Measurements from ENCODE around the gene SMOC2. TPM values are rescaled to one million over a fixed set of nuclear protein-coding genes. Genes with fewer than 3 reads are reported as not detected.

Gene SMOC2
- total RNA-seq, 1 experiment from 2014 or later, result 2.1 TPM

DNA sequence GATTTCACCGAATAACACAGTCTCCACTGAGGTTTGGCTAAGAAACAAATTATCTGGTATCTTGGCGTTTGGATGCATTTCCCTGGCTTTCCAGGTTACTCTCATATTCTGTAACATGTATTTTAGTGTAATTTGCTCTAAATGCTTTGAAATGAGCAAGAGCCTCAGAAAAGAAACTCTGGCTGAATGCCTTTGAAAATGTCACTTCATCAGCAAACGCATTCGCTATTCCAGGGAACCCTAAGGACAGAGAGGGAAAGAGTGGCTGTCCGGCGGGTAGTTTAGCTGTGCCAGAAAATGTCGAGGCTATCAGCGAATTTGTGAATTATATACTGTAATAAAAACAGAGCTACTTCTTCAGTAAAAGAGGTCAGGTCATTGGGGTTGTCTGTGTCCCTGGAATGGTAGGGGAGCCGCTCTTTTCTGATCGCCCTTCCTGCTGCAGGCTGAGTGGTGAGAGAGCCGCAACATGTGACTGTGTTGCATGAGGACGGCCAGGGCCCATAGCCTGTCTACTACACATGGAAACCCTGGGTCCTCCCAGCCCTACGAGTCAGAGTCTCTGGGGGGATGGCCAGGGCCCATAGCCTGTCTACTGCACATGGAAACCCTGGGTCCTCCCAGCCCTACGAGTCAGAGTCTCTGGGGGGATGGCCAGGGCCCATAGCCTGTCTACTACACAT lies 57.3 kb downstream of the SMOC2 start:
- no peak overlapping the region for H3K18ac ChIP-seq (ENCODE audit: insufficient read length, low read depth, low read length)
- peaks cover 6 to 12% of the 10 kb centered on the region in 2 experiments for H3K4me1 Mint-ChIP-seq
- no peaks in the 10 kb centered on the region for H3K27me3 Mint-ChIP-seq (ENCODE audit: low read depth)
- no CpG with 5 or more reads among the region's 14 CpGs for WGBS (ENCODE audit: extremely low coverage, insufficient read length, low lambda C conversion rate)
- no peaks in the 10 kb centered on the region for H3K27me3 ChIP-seq (ENCODE audit: insufficient read depth, low read length)
- no peak overlapping the region for H3K14ac ChIP-seq (ENCODE audit: insufficient read depth, low read length)
- H3K4me3 Mint-ChIP-seq, result no peak overlapping the region
- H2BK20ac ChIP-seq (ENCODE audit: low read depth, low read length, poor library complexity, severe bottlenecking), result no peak overlapping the region
- no peak overlapping the region for H2BK15ac ChIP-seq (ENCODE audit: low read depth, low read length)
- H2BK5ac ChIP-seq (ENCODE audit: insufficient read length, low read length), result no peak overlapping the region
- H3K9me3 ChIP-seq (ENCODE audit: control insufficient read depth, low read depth, low read length), result no peaks in the 10 kb centered on the region
- no peak overlapping the region for H4K5ac ChIP-seq (ENCODE audit: insufficient read length, low read depth, low read length)
- H3T11ph ChIP-seq (ENCODE audit: low read length), result no peak overlapping the region
- no peak overlapping the region for H3K4me2 ChIP-seq (ENCODE audit: insufficient read depth, insufficient read length, low read length)
- TF ChIP-seq CTCF (conservative IDR thresholded peaks at IDR 0.05), result no peak
- no peak overlapping the region for H3K9ac ChIP-seq (ENCODE audit: extremely low read depth, insufficient read length, low read length)
- no peak overlapping the region for H3K27ac Mint-ChIP-seq
- H4K8ac ChIP-seq (replicated peaks; ENCODE audit: insufficient read length, low read depth, low read length), result no peak overlapping the region
- no peak overlapping the region for H3K56ac ChIP-seq (ENCODE audit: insufficient read length, low read depth, low read length)
- no peak for DNase-seq
- no peak overlapping the region for H2BK12ac ChIP-seq (ENCODE audit: insufficient read length, low read depth, low read length)
- H4K91ac ChIP-seq (ENCODE audit: insufficient read length, low read depth, low read length), result no peak overlapping the region
- H2BK120ac ChIP-seq (ENCODE audit: low read depth, low read length, poor library complexity, severe bottlenecking), result no peak overlapping the region
- no peaks in the 10 kb centered on the region for H3K79me1 ChIP-seq (ENCODE audit: insufficient read depth, low read depth, low read length, poor library complexity, severe bottlenecking)
- H3K23ac ChIP-seq (ENCODE audit: insufficient read length, low read depth, low read length), result no peak overlapping the region
- H3K36me3 Mint-ChIP-seq (ENCODE audit: insufficient read depth in 1 of 3, low read depth in 3 of 3), result no peaks in the 10 kb centered on the region
- no peaks in the 10 kb centered on the region for H3K4me1 ChIP-seq (ENCODE audit: insufficient read depth, low read length)
- no peaks in the 10 kb centered on the region for H3K79me2 ChIP-seq (ENCODE audit: insufficient read depth, low read length)
- H2AK5ac ChIP-seq (ENCODE audit: insufficient read length, low read length), result no peak overlapping the region
- no peaks in the 10 kb centered on the region for H4K20me1 ChIP-seq (ENCODE audit: control insufficient read depth, insufficient read depth, insufficient read length)
- H3K4ac ChIP-seq (ENCODE audit: low read depth, low read length), result no peak overlapping the region
- no peaks in the 10 kb centered on the region; a peak in 1 of 5 replicates for H3K9me3 Mint-ChIP-seq
- H3K27ac ChIP-seq (ENCODE audit: insufficient read length, low read depth, low read length), result no peak overlapping the region
- no peak overlapping the region for H2AFZ ChIP-seq (ENCODE audit: low read length)
- no peaks in the 10 kb centered on the region for H3K23me2 ChIP-seq (ENCODE audit: insufficient read length, low read depth, low read length, poor library complexity, severe bottlenecking)
